GM18907 (cell line): ENCODE results near the gene SMTN.

Source experiments
- ATAC-seq: cut with Tn5 transposase; IDR thresholded peaks from one replicate; pipeline ENCODE4 v1.9.1; 2021; ENCODE audit warnings: mild to moderate bottlenecking, moderate library complexity; ENCODE audit not compliant: unreplicated experiment

The SMTN gene

GRCh38 chr22:31148953-31149627 lies 68.0 kb downstream of the SMTN start:
- no peak for ATAC-seq

- ATAC-seq = no peak
These were observed 69.5 kb downstream of the SMTN start for GRCh38 chr22:31150615-31151014.

GRCh38 chr22:31151872-31152271 lies 70.8 kb downstream of the SMTN start:
- ATAC-seq = no peak

GRCh38 chr22:31153357-31153756 lies 72.2 kb downstream of the SMTN start:
- ATAC-seq = no peak
